Measurements from ENCODE around the gene RNASE11.
"Not testable (repeated sequence)": the region's sequence is repeated elsewhere in the genome, so short reads cannot be mapped to it uniquely, and the experiment has no call there.

RNASE11 gene

GRCh38 chr14:20567199-20567598, 20.6 kb downstream of the RNASE11 start:
- no CpG with 5 or more reads among the region's 1 CpG for WGBS (ENCODE audit: extremely low coverage, insufficient coverage, insufficient read length)
- not testable (repeated sequence) for DNase-seq; H2BK12ac ChIP-seq (ENCODE audit: low read length)

GRCh38 chr14:20564501-20564997, 23.3 kb downstream of the RNASE11 start:
- Histone ChIP-seq H2AFZ (ENCODE audit: insufficient read depth, low read length, poor library complexity) (no peak overlapping the region), H3K36me3 (ENCODE audit: control insufficient read depth in 1 of 2, insufficient read depth in 2 of 2, low read length in 2 of 2) (no peaks in the 10 kb centered on the region), H3K27ac (ENCODE audit: low read depth, low read length) (no peak overlapping the region), H2BK120ac (ENCODE audit: insufficient read depth, low read length, poor library complexity) (no peak overlapping the region), H3K14ac (ENCODE audit: low read length) (peak overlapping the region; percentile 56), H4K91ac (ENCODE audit: low read depth, low read length) (no peak overlapping the region), H3K79me2 (ENCODE audit: control insufficient read depth, insufficient read depth, low read length, poor library complexity) (no peaks in the 10 kb centered on the region), H3K4me1 (ENCODE audit: control insufficient read depth in 1 of 2, insufficient read depth in 2 of 2, low read length in 2 of 2) (peaks cover 0 to 2% of the 10 kb centered on the region in 2 experiments), H4K8ac (ENCODE audit: low read depth, low read length) (no peak overlapping the region), H3K79me1 (ENCODE audit: low read length) (no peaks in the 10 kb centered on the region), H3K4ac (ENCODE audit: low read depth, low read length) (no peak overlapping the region), H3K18ac (ENCODE audit: low read length) (no peak overlapping the region), H3K4me2 (ENCODE audit: low read length) (no peak overlapping the region), H3K9me3 (ENCODE audit: insufficient read depth, low read depth, low read length) (no peaks in the 10 kb centered on the region), H3K4me3 (ENCODE audit: low read depth, low read length) (no peak overlapping the region), H3K23ac (ENCODE audit: low read length) (no peak overlapping the region), H4K12ac (ENCODE audit: low read depth, low read length) (no peak overlapping the region), H3K9ac (ENCODE audit: low read length) (no peak overlapping the region), H2BK12ac (ENCODE audit: low read length) (no peak overlapping the region), H2AK5ac (ENCODE audit: low read length) (no peak overlapping the region), H3K27me3 (ENCODE audit: insufficient read depth, low read length) (no peaks in the 10 kb centered on the region), H2BK5ac (ENCODE audit: low read depth, low read length, poor library complexity) (no peak overlapping the region)
- WGBS (ENCODE audit: extremely low coverage, insufficient coverage, insufficient read length): no CpG with 5 or more reads among the region's 2 CpGs
- no peak for DNase-seq

More at GRCh38 chr14:20567199-20567598, 20.6 kb downstream of the RNASE11 start:
- not testable (repeated sequence) for H3K4ac ChIP-seq (ENCODE audit: low read depth, low read length); H3K9me3 ChIP-seq (ENCODE audit: insufficient read depth, low read depth, low read length); H3K79me1 ChIP-seq (ENCODE audit: low read length); H3K27me3 ChIP-seq (ENCODE audit: insufficient read depth, low read length); H3K4me3 ChIP-seq (ENCODE audit: low read depth, low read length); H3K14ac ChIP-seq (ENCODE audit: low read length); H4K12ac ChIP-seq (ENCODE audit: low read depth, low read length); H3K18ac ChIP-seq (ENCODE audit: low read length); H3K27ac ChIP-seq (ENCODE audit: low read depth, low read length); H2AFZ ChIP-seq (ENCODE audit: insufficient read depth, low read length, poor library complexity); H3K4me2 ChIP-seq (ENCODE audit: low read length); H2BK5ac ChIP-seq (ENCODE audit: low read depth, low read length, poor library complexity); H3K9ac ChIP-seq (ENCODE audit: low read length); H4K91ac ChIP-seq (ENCODE audit: low read depth, low read length); H3K23ac ChIP-seq (ENCODE audit: low read length); H3K36me3 ChIP-seq (ENCODE audit: control insufficient read depth in 1 of 2, insufficient read depth in 2 of 2, low read length in 2 of 2); H2BK120ac ChIP-seq (ENCODE audit: insufficient read depth, low read length, poor library complexity); H3K4me1 ChIP-seq (ENCODE audit: control insufficient read depth in 1 of 2, insufficient read depth in 2 of 2, low read length in 2 of 2); H4K8ac ChIP-seq (ENCODE audit: low read depth, low read length); H3K79me2 ChIP-seq (ENCODE audit: control insufficient read depth, insufficient read depth, low read length, poor library complexity); H2AK5ac ChIP-seq (ENCODE audit: low read length)

- no peak overlapping the region for H2BK12ac ChIP-seq (ENCODE audit: low read length)
- no peaks in the 10 kb centered on the region for H3K79me2 ChIP-seq (ENCODE audit: control insufficient read depth, insufficient read depth, low read length, poor library complexity)
- peaks cover 0 to 2% of the 10 kb centered on the region in 2 experiments for H3K4me1 ChIP-seq (ENCODE audit: control insufficient read depth in 1 of 2, insufficient read depth in 2 of 2, low read length in 2 of 2)
- H3K79me1 ChIP-seq (ENCODE audit: low read length): no peaks in the 10 kb centered on the region
- DNase-seq: no peak
- no peak overlapping the region for H2BK5ac ChIP-seq (ENCODE audit: low read depth, low read length, poor library complexity)
- H3K36me3 ChIP-seq (ENCODE audit: control insufficient read depth in 1 of 2, insufficient read depth in 2 of 2, low read length in 2 of 2): no peaks in the 10 kb centered on the region
- H4K91ac ChIP-seq (ENCODE audit: low read depth, low read length): no peak overlapping the region
- no peak overlapping the region for H4K8ac ChIP-seq (ENCODE audit: low read depth, low read length)
- no peaks in the 10 kb centered on the region for H3K27me3 ChIP-seq (ENCODE audit: insufficient read depth, low read length)
- H3K4me2 ChIP-seq (ENCODE audit: low read length): no peak overlapping the region
- no peak overlapping the region for H3K9ac ChIP-seq (ENCODE audit: low read length)
- no peak overlapping the region for H2AK5ac ChIP-seq (ENCODE audit: low read length)
- H2AFZ ChIP-seq (ENCODE audit: insufficient read depth, low read length, poor library complexity): no peak overlapping the region
- no peak overlapping the region for H4K12ac ChIP-seq (ENCODE audit: low read depth, low read length)
- no peaks in the 10 kb centered on the region for H3K9me3 ChIP-seq (ENCODE audit: insufficient read depth, low read depth, low read length)
- no peak overlapping the region for H3K18ac ChIP-seq (ENCODE audit: low read length)
- no peak overlapping the region for H3K4ac ChIP-seq (ENCODE audit: low read depth, low read length)
- no peak overlapping the region for H3K4me3 ChIP-seq (ENCODE audit: low read depth, low read length)
- no peak overlapping the region for H3K23ac ChIP-seq (ENCODE audit: low read length)
- WGBS (ENCODE audit: extremely low coverage, insufficient coverage, insufficient read length): no CpG with 5 or more reads among the region's 1 CpG
- H3K14ac ChIP-seq (ENCODE audit: low read length): no peak overlapping the region
- no peak overlapping the region for H2BK120ac ChIP-seq (ENCODE audit: insufficient read depth, low read length, poor library complexity)
- no peak overlapping the region for H3K27ac ChIP-seq (ENCODE audit: low read depth, low read length)
Observed at GRCh38 chr14:20563971-20564370, 23.8 kb downstream of the RNASE11 start.

- Histone ChIP-seq H2AK5ac (ENCODE audit: low read length) (no peak within 1 kb of the TSS), H4K12ac (ENCODE audit: low read depth, low read length) (no peak within 1 kb of the TSS)
- WGBS (ENCODE audit: extremely low coverage, insufficient coverage, insufficient read length): no CpG with 5 or more reads among the region's 3 CpGs
Observed at GRCh38 chr14:20560961-20561360, 26.8 kb downstream of the RNASE11 start, which contains the start of gene RNASE9. Gene RNASE9, minus strand, starts transcription at chr14:20561047.

More at GRCh38 chr14:20560961-20561360, 26.8 kb downstream of the RNASE11 start, which contains the start of gene RNASE9:
- Histone ChIP-seq H3K4me1 (ENCODE audit: control insufficient read depth in 1 of 2, insufficient read depth in 2 of 2, low read length in 2 of 2) (peaks cover 0 to 2% of the 10 kb centered on the region in 2 experiments), H2AFZ (ENCODE audit: insufficient read depth, low read length, poor library complexity) (no peak within 1 kb of the TSS), H3K9ac (ENCODE audit: low read length) (no peak within 1 kb of the TSS), H2BK5ac (ENCODE audit: low read depth, low read length, poor library complexity) (no peak within 1 kb of the TSS), H3K9me3 (ENCODE audit: insufficient read depth, low read depth, low read length) (no peaks in the 10 kb centered on the region), H3K79me2 (ENCODE audit: control insufficient read depth, insufficient read depth, low read length, poor library complexity) (no peaks in the 10 kb centered on the region), H3K27ac (ENCODE audit: low read depth, low read length) (no peak within 1 kb of the TSS), H3K4ac (ENCODE audit: low read depth, low read length) (no peak within 1 kb of the TSS), H3K23ac (ENCODE audit: low read length) (no peak within 1 kb of the TSS), H3K4me2 (ENCODE audit: low read length) (no peak within 1 kb of the TSS), H4K8ac (ENCODE audit: low read depth, low read length) (no peak within 1 kb of the TSS), H3K36me3 (ENCODE audit: control insufficient read depth in 1 of 2, insufficient read depth in 2 of 2, low read length in 2 of 2) (no peaks in the 10 kb centered on the region), H3K79me1 (ENCODE audit: low read length) (no peaks in the 10 kb centered on the region), H2BK120ac (ENCODE audit: insufficient read depth, low read length, poor library complexity) (no peak within 1 kb of the TSS), H3K14ac (ENCODE audit: low read length) (no peak within 1 kb of the TSS), H2BK12ac (ENCODE audit: low read length) (no peak within 1 kb of the TSS), H3K18ac (ENCODE audit: low read length) (no peak within 1 kb of the TSS), H3K27me3 (ENCODE audit: insufficient read depth, low read length) (no peaks in the 10 kb centered on the region), H4K91ac (ENCODE audit: low read depth, low read length) (no peak within 1 kb of the TSS), H3K4me3 (ENCODE audit: low read depth, low read length) (no peak within 1 kb of the TSS)
- no peak for DNase-seq
